Measurements from ENCODE around the gene QSOX1.

The QSOX1 gene

DNA sequence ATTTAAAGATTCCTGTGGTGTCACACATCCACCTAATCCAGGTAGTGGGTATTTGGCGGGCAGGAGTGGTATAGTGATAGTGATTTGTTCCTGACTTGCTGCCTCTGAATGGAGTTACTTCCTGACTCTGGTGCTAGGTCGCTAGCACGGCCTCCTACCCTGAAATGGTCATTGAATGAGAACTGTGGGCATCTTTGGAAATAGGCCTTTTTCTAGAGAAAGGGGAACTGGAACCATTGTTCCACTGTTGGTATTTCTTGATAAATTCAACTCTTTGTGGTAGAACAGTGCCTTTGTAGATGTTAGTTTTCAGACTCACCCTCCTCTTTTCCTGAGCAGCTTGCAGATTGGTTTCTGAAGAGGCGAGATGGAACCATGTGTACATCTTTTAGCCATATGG lies 1.5 kb downstream of the QSOX1 start:
- intact Hi-C loops (cut with micrococcal nuclease) = loop anchor here (10.0 kb wide), 1 partner anchor 271 kb away; the partner anchor contains the start of gene TOR1AIP1

GRCh38 chr1:180156631-180157091 lies 2.0 kb downstream of the QSOX1 start:
- intact Hi-C loops (cut with micrococcal nuclease) = loop anchor here (10.0 kb wide), 1 partner anchor 272 kb away; the partner anchor contains the start of gene TOR1AIP1
- H3K4me3 Mint-ChIP-seq = peak overlapping the region; percentile 98

More for the DNA sequence above, 1.5 kb downstream of the QSOX1 start:
- Mint-ChIP-seq H3K4me3 (peak overlapping the region; percentile 98), H3K4me1 (ENCODE audit: low read depth) (peaks cover 65% of the 10 kb centered on the region), H3K9me3 (no peaks in the 10 kb centered on the region), H3K27me3 (no peaks in the 10 kb centered on the region), H3K27ac (peak overlapping the region; percentile 98), H3K36me3 (ENCODE audit: low read depth) (peaks cover 57% of the 10 kb centered on the region)

GRCh38 chr1:180157108-180157507 lies 2.4 kb downstream of the QSOX1 start:
- peak overlapping the region; percentile 98 for H3K4me3 Mint-ChIP-seq
- no peaks in the 10 kb centered on the region for H3K27me3 Mint-ChIP-seq
- H3K36me3 Mint-ChIP-seq (ENCODE audit: low read depth) = peaks cover 57% of the 10 kb centered on the region
- H3K27ac Mint-ChIP-seq = peak overlapping the region; percentile 98
- intact Hi-C loops (cut with micrococcal nuclease) = loop anchor here (10.0 kb wide), 1 partner anchor 272 kb away; the partner anchor contains the start of gene TOR1AIP1
- no peaks in the 10 kb centered on the region for H3K9me3 Mint-ChIP-seq
- H3K4me1 Mint-ChIP-seq (ENCODE audit: low read depth) = peaks cover 56% of the 10 kb centered on the region

More at GRCh38 chr1:180156631-180157091, 2.0 kb downstream of the QSOX1 start:
- Mint-ChIP-seq H3K27me3 (no peaks in the 10 kb centered on the region), H3K4me1 (ENCODE audit: low read depth) (peaks cover 60% of the 10 kb centered on the region), H3K36me3 (ENCODE audit: low read depth) (peaks cover 57% of the 10 kb centered on the region), H3K9me3 (no peaks in the 10 kb centered on the region), H3K27ac (peak overlapping the region; percentile 98)

DNA sequence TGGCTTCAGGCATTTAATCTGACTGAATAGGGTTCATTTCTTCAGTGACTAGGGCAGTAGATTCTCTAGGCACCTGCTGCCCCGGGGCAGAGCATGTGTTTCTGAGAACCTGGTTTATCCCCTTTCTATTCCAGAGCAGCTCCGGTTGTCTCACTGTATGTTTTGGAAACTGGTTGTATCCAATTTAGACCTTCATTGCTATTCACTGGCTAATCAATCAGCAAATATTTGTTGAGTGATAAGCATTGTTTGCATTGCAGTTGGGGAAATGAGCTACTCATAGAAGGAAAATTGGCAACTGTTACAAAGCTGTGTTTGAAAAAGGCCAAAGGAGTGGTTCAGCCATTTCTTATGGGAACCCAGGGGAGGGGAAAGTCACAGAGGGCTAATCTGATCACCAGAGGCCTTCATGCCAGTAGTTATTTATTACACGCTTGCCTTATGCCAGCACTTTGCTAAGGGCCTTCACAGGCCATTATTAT lies 2.9 kb downstream of the QSOX1 start:
- peaks cover 57% of the 10 kb centered on the region for H3K36me3 Mint-ChIP-seq (ENCODE audit: low read depth)
- no peaks in the 10 kb centered on the region for H3K9me3 Mint-ChIP-seq
- peak overlapping the region; percentile 98 for H3K27ac Mint-ChIP-seq
- H3K27me3 Mint-ChIP-seq = no peaks in the 10 kb centered on the region
- intact Hi-C loops (cut with micrococcal nuclease) = loop anchor here (10.0 kb wide), 1 partner anchor 273 kb away; the partner anchor contains the start of gene TOR1AIP1
- peak overlapping the region; percentile 98 for H3K4me3 Mint-ChIP-seq
- H3K4me1 Mint-ChIP-seq (ENCODE audit: low read depth) = peaks cover 56% of the 10 kb centered on the region

GRCh38 chr1:180158149-180159147 lies 3.8 kb downstream of the QSOX1 start:
- Mint-ChIP-seq H3K27ac (peak overlapping the region; percentile 98), H3K9me3 (no peaks in the 10 kb centered on the region), H3K4me3 (peak overlapping the region; percentile 98), H3K27me3 (no peaks in the 10 kb centered on the region), H3K4me1 (ENCODE audit: low read depth) (peaks cover 58% of the 10 kb centered on the region), H3K36me3 (ENCODE audit: low read depth) (peaks cover 57% of the 10 kb centered on the region)
- intact Hi-C loops (cut with micrococcal nuclease) = loop anchor here (10.0 kb wide), 1 partner anchor 274 kb away; the partner anchor contains the start of gene TOR1AIP1

- peak overlapping the region; percentile 98 for H3K27ac Mint-ChIP-seq
- no peaks in the 10 kb centered on the region for H3K9me3 Mint-ChIP-seq
- peak overlapping the region; percentile 32 for H3K4me3 Mint-ChIP-seq
- intact Hi-C loops (cut with micrococcal nuclease) = no loop called here
- H3K4me1 Mint-ChIP-seq (ENCODE audit: low read depth) = peaks cover 71% of the 10 kb centered on the region
- H3K27me3 Mint-ChIP-seq = no peaks in the 10 kb centered on the region
- H3K36me3 Mint-ChIP-seq (ENCODE audit: low read depth) = peaks cover 64% of the 10 kb centered on the region
These were observed 5.7 kb downstream of the QSOX1 start for GRCh38 chr1:180160357-180160756.

GRCh38 chr1:180163041-180163440 lies 8.4 kb downstream of the QSOX1 start:
- intact Hi-C loops (cut with micrococcal nuclease) = no loop called here
- no peak overlapping the region for H3K27ac Mint-ChIP-seq
- peaks cover 71% of the 10 kb centered on the region for H3K4me1 Mint-ChIP-seq (ENCODE audit: low read depth)
- no peaks in the 10 kb centered on the region for H3K27me3 Mint-ChIP-seq
- peaks cover 64% of the 10 kb centered on the region for H3K36me3 Mint-ChIP-seq (ENCODE audit: low read depth)
- H3K9me3 Mint-ChIP-seq = no peaks in the 10 kb centered on the region
- no peak overlapping the region for H3K4me3 Mint-ChIP-seq

GRCh38 chr1:180165096-180165495 lies 10.4 kb downstream of the QSOX1 start:
- intact Hi-C loops (cut with micrococcal nuclease) = no loop called here

GRCh38 chr1:180165509-180166435 lies 11.1 kb downstream of the QSOX1 start:
- intact Hi-C loops (cut with micrococcal nuclease) = no loop called here
- H3K9me3 Mint-ChIP-seq = no peaks in the 10 kb centered on the region
- H3K36me3 Mint-ChIP-seq (ENCODE audit: low read depth) = peaks cover 73% of the 10 kb centered on the region
- H3K27ac Mint-ChIP-seq = peak overlapping the region; percentile 67
- H3K4me1 Mint-ChIP-seq (ENCODE audit: low read depth) = peaks cover 56% of the 10 kb centered on the region
- no peaks in the 10 kb centered on the region for H3K27me3 Mint-ChIP-seq
- no peak overlapping the region for H3K4me3 Mint-ChIP-seq

More at GRCh38 chr1:180165096-180165495, 10.4 kb downstream of the QSOX1 start:
- H3K9me3 Mint-ChIP-seq = no peaks in the 10 kb centered on the region
- peaks cover 58% of the 10 kb centered on the region for H3K4me1 Mint-ChIP-seq (ENCODE audit: low read depth)
- no peaks in the 10 kb centered on the region for H3K27me3 Mint-ChIP-seq
- peak overlapping the region; percentile 67 for H3K27ac Mint-ChIP-seq
- H3K4me3 Mint-ChIP-seq = no peak overlapping the region
- H3K36me3 Mint-ChIP-seq (ENCODE audit: low read depth) = peaks cover 66% of the 10 kb centered on the region

DNA sequence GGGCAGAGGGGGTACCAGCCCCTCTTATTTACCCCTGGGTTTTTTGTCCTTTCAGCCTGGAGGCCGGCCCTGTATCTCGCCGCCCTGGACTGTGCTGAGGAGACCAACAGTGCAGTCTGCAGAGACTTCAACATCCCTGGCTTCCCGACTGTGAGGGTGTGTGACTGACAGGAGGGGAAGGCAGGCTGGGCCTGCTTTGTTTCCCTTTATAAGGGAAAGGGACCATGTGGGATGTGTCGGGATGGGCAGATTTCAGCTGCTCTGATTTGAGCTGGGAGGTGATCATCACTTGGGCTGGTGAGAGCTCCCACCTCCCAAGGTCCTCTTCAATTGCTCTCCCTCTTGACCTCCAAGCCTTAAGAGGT lies 11.7 kb downstream of the QSOX1 start:
- H3K27me3 Mint-ChIP-seq = no peaks in the 10 kb centered on the region
- H3K36me3 Mint-ChIP-seq (ENCODE audit: low read depth) = peaks cover 79% of the 10 kb centered on the region
- intact Hi-C loops (cut with micrococcal nuclease) = no loop called here
- H3K4me1 Mint-ChIP-seq (ENCODE audit: low read depth) = peaks cover 61% of the 10 kb centered on the region
- H3K9me3 Mint-ChIP-seq = no peaks in the 10 kb centered on the region
- H3K4me3 Mint-ChIP-seq = no peak overlapping the region
- H3K27ac Mint-ChIP-seq = peak overlapping the region; percentile 67

GRCh38 chr1:180167021-180167701 lies 12.5 kb downstream of the QSOX1 start:
- peaks cover 69% of the 10 kb centered on the region for H3K4me1 Mint-ChIP-seq (ENCODE audit: low read depth)
- intact Hi-C loops (cut with micrococcal nuclease) = no loop called here
- no peak overlapping the region for H3K27ac Mint-ChIP-seq
- no peak overlapping the region for H3K4me3 Mint-ChIP-seq
- H3K27me3 Mint-ChIP-seq = no peaks in the 10 kb centered on the region
- peaks cover 87% of the 10 kb centered on the region for H3K36me3 Mint-ChIP-seq (ENCODE audit: low read depth)
- H3K9me3 Mint-ChIP-seq = no peaks in the 10 kb centered on the region

DNA sequence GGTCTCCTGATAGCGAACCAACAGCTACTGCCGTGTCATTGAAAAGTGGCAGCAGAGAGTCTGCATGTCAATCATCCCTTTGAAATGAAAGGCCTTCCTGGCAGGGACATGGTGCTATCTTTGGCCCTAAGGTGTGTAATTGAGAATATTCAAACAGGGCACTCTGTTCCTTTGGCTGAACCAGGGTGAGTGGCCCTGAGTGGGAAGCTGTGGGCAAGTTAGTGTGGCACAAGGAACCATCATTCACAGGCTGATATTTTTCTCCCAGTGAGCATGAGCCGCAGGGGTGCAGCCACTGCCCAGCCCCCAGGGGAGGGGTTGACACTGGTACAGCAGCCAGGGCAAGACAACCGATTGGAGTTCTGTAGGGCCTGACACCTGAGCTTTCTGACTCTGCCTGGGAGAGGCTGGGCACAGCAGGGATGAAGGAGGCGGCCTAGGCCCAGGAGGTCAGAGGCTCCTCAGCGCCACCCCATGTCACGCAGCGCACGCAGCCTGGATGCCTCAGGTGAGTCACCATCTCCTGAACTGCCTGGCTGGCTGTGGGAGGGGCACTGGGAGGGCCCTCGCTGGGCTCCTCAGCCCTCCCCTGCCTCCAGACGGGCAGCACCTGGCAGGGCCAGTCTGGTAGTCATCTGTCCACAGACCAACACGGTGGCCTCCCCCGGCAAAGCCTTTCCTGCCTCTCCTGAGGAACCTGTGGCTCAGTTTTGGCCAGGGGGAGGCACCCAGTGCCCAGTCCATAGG lies 13.2 kb downstream of the QSOX1 start:
- Mint-ChIP-seq H3K27ac (no peak overlapping the region), H3K4me3 (no peak overlapping the region), H3K9me3 (no peaks in the 10 kb centered on the region), H3K27me3 (no peaks in the 10 kb centered on the region), H3K36me3 (ENCODE audit: low read depth) (peaks cover 89% of the 10 kb centered on the region), H3K4me1 (ENCODE audit: low read depth) (peaks cover 68% of the 10 kb centered on the region)
- intact Hi-C loops (cut with micrococcal nuclease) = no loop called here

Measured in dendritic cell treated with granulocyte-macrophage colony-stimulating factor and Interleukin-4, amounts not matched to agents 40 ng/mL and 50 ng/mL, for 4 days (primary cell).